Epithelial cell of proximal tubule (primary cell): Measurements from ENCODE around the gene LFNG. TPM values are rescaled to one million over a fixed set of nuclear protein-coding genes. Genes with fewer than 3 reads are reported as not detected.

Experiments
- DNase-seq: peaks from one replicate; pipeline ENCODE4 v3.0.0-alpha.2; 2011; ENCODE audit warnings: low read depth
- H3K4me3 ChIP-seq: 2 replicates; pipeline ENCODE4 v1.5.1; 2011; ENCODE audit warnings: low read depth, mild to moderate bottlenecking, low read length
- CTCF ChIP-seq: conservative IDR thresholded peaks from 2 replicates; pipeline ENCODE4 v1.5.1; 2012; ENCODE audit warnings: low read depth, mild to moderate bottlenecking, low read length
- total RNA-seq: library from RNA; depleted of rRNA; stranded (reverse); fragments of >200 nt; gene quantifications from 2 replicates; pipeline ENCODE4 v1.2.3, GENCODE V29; 2015

Gene LFNG
- total RNA-seq, 1 donor from 2014 or later = 32.1 TPM

- DNase-seq = no peak
- no peak for TF ChIP-seq CTCF
- H3K4me3 ChIP-seq = no peak overlapping the region
Measured at GRCh38 chr7:2576742-2577491, 57.3 kb downstream of the LFNG start.

Other genes with a start within 250 kb of the LFNG start
- 9.0 and 36.4 TPM in 2 replicates for gene SNX8, start 205.3 kb upstream of the LFNG start, total RNA-seq
- 161 and 244 TPM in 2 replicates for gene EIF3B, start 164.9 kb upstream of the LFNG start, total RNA-seq
- 7.2 and 10.6 TPM in 2 replicates for gene CHST12, start 116.2 kb upstream of the LFNG start, total RNA-seq
- gene GRIFIN, start 43.4 kb upstream of the LFNG start, total RNA-seq = not detected in 2 replicates
- 53.0 and 68.9 TPM in 2 replicates for gene BRAT1, start 35.8 kb downstream of the LFNG start, total RNA-seq
- 8.7 and 25.0 TPM in 2 replicates for gene IQCE, start 39.2 kb downstream of the LFNG start, total RNA-seq
- gene TTYH3, start 112.2 kb downstream of the LFNG start, total RNA-seq = 93.3 and 97.6 TPM in 2 replicates
- gene AMZ1, start 168.4 kb downstream of the LFNG start, total RNA-seq = 0.22 and 0.29 TPM in 2 replicates